ENCODE measurements around the gene SLC35E1.

Gene SLC35E1

GRCh38 chr19:16595097-16595496, 22.9 kb upstream of the SLC35E1 start:
- DNase-seq = no peak

- DNase-seq = peak; percentile 13 to 76 (median 49)
These were observed 22.5 kb upstream of the SLC35E1 start for GRCh38 chr19:16594681-16595091.

- peak in 2 of 6 experiments; percentile 26 to 42 for DNase-seq
These were observed 21.9 kb upstream of the SLC35E1 start for GRCh38 chr19:16594131-16594586.

- no peak for DNase-seq
These were observed 21.0 kb upstream of the SLC35E1 start for GRCh38 chr19:16593181-16593580.

- no peak for DNase-seq
These were observed 19.8 kb upstream of the SLC35E1 start for GRCh38 chr19:16591803-16592556.

- DNase-seq = no peak
These were observed 18.9 kb upstream of the SLC35E1 start for GRCh38 chr19:16590876-16591802.

GRCh38 chr19:16589917-16590316, 17.7 kb upstream of the SLC35E1 start:
- DNase-seq = no peak

GRCh38 chr19:16588824-16589577, 16.8 kb upstream of the SLC35E1 start:
- DNase-seq = no peak

- peak; percentile 21 to 50 (median 36) for DNase-seq
These were observed 15.9 kb upstream of the SLC35E1 start for GRCh38 chr19:16587833-16588823.

GRCh38 chr19:16586991-16587832, 15.0 kb upstream of the SLC35E1 start:
- peak; percentile 28 to 58 (median 42) for DNase-seq

GRCh38 chr19:16586477-16586871, 14.3 kb upstream of the SLC35E1 start:
- no peak for DNase-seq

GRCh38 chr19:16585808-16586476, 13.7 kb upstream of the SLC35E1 start:
- no peak for DNase-seq

GRCh38 chr19:16585094-16585801, 13.0 kb upstream of the SLC35E1 start:
- no peak for DNase-seq

GRCh38 chr19:16584248-16585093, 12.3 kb upstream of the SLC35E1 start:
- peak; percentile 80 to 86 (median 84) for DNase-seq

- no peak for DNase-seq
These were observed 10.5 kb upstream of the SLC35E1 start for GRCh38 chr19:16582486-16583261.

- no peak for DNase-seq
These were observed 9.7 kb upstream of the SLC35E1 start for GRCh38 chr19:16581971-16582343.

GRCh38 chr19:16581145-16581970, 9.1 kb upstream of the SLC35E1 start:
- no peak for DNase-seq

Data from stimulated activated naive CD4-positive, alpha-beta T cell (primary cell).